22Rv1 (cell line): Measurements from ENCODE around the gene ZC3H12C.
A peak's percentile ranks its signal among the peaks of the same experiment; 100 is the strongest.
"Not testable (repeated sequence)": the region's sequence is repeated elsewhere in the genome, so short reads cannot be mapped to it uniquely, and the experiment has no call there.

ENCODE experiments used
- H3K27ac ChIP-seq: fragments of 450-650 bp; 2 replicates; pipeline ENCODE4 v1.5.1; 2017
- ZFX ChIP-seq: fragments of 450-650 bp; IDR thresholded peaks from 2 replicates; pipeline ENCODE4 v1.6.1; 2017; ENCODE audit warnings: antibody characterized with exemption, borderline replicate concordance
- TF ChIP-seq, protein P1 (sequence below): fragments of 450-650 bp; IDR thresholded peaks from 2 replicates; pipeline ENCODE4 v1.5.1; 2017; ENCODE audit warnings: mild to moderate bottlenecking

ZC3H12C gene

GRCh38 chr11:110196884-110197420 is 103.8 kb downstream of the ZC3H12C start:
- H3K27ac ChIP-seq, result no peak overlapping the region
- TF ChIP-seq, protein P1, sequence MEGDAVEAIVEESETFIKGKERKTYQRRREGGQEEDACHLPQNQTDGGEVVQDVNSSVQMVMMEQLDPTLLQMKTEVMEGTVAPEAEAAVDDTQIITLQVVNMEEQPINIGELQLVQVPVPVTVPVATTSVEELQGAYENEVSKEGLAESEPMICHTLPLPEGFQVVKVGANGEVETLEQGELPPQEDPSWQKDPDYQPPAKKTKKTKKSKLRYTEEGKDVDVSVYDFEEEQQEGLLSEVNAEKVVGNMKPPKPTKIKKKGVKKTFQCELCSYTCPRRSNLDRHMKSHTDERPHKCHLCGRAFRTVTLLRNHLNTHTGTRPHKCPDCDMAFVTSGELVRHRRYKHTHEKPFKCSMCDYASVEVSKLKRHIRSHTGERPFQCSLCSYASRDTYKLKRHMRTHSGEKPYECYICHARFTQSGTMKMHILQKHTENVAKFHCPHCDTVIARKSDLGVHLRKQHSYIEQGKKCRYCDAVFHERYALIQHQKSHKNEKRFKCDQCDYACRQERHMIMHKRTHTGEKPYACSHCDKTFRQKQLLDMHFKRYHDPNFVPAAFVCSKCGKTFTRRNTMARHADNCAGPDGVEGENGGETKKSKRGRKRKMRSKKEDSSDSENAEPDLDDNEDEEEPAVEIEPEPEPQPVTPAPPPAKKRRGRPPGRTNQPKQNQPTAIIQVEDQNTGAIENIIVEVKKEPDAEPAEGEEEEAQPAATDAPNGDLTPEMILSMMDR, result no peak
- no peak for TF ChIP-seq ZFX

GRCh38 chr11:110198031-110198729 is 105.0 kb downstream of the ZC3H12C start:
- H3K27ac ChIP-seq, result no peak overlapping the region

GRCh38 chr11:110199184-110199981 is 106.2 kb downstream of the ZC3H12C start:
- TF ChIP-seq ZFX, result no peak
- TF ChIP-seq, protein P1, result no peak
- no peak overlapping the region for H3K27ac ChIP-seq

More at GRCh38 chr11:110198031-110198729, 105.0 kb downstream of the ZC3H12C start:
- TF ChIP-seq, protein P1, result no peak
- no peak for TF ChIP-seq ZFX

GRCh38 chr11:110200241-110200640 is 107.0 kb downstream of the ZC3H12C start:
- H3K27ac ChIP-seq, result no peak overlapping the region
- TF ChIP-seq ZFX, result no peak
- TF ChIP-seq, protein P1, result no peak

DNA sequence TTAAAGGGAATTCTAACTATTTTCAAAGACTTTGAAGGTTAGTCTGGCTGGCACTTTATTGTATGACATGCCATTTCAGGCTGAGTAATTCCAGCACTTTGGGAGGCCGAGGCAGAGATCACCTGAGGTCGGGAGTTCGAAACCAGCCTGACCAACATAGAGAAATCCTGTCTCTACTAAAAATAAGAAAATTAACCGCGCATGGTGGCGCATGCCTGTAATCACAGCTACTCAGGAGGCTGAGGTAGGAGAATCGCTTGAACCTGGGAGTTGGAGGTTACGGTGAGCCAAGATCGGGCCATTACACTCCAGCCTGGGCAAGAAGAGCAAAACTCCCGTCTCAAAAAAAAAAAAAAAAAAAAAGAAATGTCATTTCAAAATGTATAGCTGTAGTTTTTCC is 107.6 kb downstream of the ZC3H12C start:
- TF ChIP-seq, protein P1, result no peak
- no peak for TF ChIP-seq ZFX
- H3K27ac ChIP-seq, result no peak overlapping the region

GRCh38 chr11:110207123-110207522 is 113.9 kb downstream of the ZC3H12C start:
- H3K27ac ChIP-seq, result peak overlapping the region; percentile 74
- no peak for TF ChIP-seq ZFX
- TF ChIP-seq, protein P1, result no peak

GRCh38 chr11:110208678-110209312 is 115.6 kb downstream of the ZC3H12C start:
- peak overlapping the region; percentile 74; the same call in 1 of the 2 replicates for H3K27ac ChIP-seq

DNA sequence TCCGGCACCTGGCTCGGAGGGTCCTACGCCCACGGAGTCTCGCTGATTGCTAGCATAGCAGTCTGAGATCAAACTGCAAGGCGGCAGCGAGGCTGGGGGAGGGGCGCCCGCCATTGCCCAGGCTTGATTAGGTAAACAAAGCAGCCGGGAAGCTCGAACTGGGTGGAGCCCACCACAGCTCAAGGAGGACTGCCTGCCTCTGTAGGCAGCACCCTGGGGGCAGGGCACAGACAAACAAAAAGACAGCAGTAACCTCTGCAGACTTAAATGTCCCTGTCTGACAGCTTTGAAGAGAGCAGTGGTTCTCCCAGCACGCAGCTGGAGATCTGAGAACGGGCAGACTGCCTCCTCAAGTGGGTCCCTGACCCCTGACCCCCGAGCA is 116.1 kb downstream of the ZC3H12C start:
- H3K27ac ChIP-seq, result not testable (repeated sequence)
